Retina (tissue), 1 donor: ENCODE measurements around the gene CLTC.
A peak's percentile ranks its signal among the peaks of the same experiment; 100 is the strongest.

Source experiments
- DNase-seq: peaks from one replicate; pipeline ENCODE4 v3.0.0-alpha.2; 2016

CLTC gene

DNA sequence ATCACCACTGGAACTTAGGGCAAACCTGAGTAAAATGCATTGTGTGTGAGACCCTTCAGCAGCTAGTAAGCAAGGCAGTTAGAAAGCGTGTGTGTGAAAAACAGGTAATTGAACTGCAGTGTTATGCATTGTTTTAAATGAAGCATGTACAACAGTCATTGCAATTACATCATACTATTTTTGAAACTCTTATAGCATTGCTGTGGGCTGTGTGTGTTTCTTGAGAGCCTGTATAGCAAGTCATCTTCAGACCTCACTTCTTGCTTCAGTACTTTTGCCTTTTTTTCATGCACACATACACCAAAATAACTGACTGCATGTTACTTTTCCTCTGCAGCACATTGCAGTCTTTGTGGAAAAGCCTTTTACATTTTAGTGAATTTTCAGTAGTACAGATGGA lies 68.3 kb downstream of the CLTC start:
- no peak for DNase-seq

DNA sequence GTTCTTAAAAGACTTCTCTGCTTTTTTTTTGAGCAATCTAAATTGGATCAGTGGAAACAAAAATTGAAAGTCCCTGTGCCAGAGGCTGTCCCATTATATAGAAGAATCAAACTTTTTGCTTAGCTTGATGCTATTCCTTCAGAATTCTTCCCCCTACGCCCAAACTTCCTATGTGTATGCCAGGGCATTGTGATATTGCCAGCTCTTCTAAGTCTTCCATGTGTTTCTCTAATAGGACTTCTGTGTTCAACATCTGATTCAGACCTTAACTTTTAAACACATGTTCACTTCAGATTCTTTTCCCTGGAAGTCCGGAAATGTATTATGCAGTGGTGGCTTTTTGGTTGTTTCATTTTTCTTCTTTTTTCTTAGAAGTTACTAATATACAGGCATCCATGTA lies 68.8 kb downstream of the CLTC start:
- no peak for DNase-seq

DNA sequence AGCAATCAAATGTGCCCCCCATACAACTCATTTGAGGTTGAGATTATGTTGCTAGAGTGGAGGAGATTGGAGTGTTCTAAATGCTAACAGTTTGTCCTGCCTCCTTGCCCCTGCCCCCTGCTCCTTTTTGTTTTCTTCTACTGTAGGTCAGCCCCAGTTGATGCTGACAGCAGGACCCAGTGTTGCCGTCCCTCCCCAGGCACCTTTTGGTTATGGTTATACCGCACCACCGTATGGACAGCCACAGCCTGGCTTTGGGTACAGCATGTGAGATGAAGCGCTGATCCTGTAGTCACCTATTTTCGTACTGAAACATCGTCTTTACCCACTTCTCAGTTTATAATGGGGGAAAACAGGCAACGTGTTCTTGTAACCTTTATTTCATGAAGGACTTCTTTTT lies 73.9 kb downstream of the CLTC start:
- no peak for DNase-seq

DNA sequence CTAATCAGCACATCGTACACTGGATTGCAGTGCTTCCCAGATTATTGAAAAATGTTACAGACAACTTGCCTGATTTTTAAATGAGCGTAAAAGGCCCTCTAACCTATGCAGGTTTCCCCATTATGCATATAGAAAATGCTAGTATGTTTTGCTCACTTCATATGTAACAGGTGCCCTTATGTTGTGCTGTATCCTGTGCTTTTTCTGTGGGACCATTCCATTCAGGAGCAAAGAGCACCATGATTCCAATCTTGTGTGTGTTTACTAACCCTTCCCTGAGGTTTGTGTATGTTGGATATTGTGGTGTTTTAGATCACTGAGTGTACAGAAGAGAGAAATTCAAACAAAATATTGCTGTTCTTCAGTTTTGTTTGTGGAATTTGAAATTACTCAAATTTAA lies 74.6 kb downstream of the CLTC start:
- no peak for DNase-seq

DNA sequence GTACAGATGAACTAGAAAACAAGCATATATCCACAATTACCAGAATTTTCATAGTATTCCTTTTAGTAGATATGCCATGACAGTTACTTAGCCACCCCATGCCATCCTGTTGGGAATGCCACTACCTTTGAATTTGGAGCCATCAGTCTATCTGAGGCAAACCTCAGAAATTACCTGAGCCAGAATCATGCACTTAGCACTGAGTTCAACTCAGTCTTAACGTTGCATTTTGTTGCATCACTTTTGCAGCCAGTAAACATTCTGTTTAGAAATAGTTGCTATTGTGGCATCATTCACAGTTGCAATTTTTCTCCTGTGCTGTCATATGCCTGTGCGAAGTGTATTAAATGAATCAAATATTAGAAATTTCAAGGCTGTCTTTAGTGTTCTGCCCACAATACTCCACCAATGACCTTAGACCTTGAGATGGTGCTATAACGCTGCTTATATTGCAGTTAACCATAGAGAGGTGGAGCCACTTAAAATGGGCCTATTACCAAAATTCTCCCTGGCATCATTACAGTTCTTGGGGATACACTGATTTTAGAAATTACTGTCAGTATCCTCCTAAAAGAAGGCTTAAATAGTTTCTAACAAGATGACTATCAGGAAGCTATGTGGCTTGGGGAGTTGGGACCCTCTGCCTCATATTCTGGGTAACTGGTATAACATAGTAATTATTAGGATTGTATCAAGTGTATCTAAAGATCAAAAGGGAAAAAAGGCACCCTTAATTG lies 76.4 kb downstream of the CLTC start:
- DNase-seq = no peak

DNA sequence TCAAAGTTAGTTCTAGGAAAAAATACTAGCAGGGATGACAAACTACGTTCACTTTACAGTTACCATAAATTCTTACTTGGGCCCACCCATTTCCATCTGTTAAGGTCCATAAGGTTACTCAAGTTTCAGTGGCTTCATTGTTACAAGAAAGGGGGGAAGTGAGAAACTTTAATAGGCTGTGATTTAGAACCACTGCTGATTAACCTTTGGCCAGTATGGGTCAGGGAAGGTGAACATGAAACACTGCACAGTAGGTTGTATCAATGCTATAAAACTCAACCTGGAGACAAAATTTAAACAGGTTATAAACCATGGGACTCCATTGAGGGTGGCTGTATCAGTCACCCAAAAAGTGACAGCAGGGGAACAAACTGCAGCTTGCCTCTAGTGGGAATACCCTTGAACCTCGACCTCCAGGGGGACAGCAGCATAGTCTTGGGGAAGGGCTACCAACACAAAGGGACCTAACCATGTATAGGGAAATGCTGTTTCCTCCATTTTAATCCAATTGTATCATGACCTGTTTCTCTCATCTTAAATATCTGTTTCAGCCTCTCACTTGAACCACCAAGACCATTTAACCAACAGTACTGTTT lies 77.1 kb downstream of the CLTC start:
- no peak for DNase-seq

DNA sequence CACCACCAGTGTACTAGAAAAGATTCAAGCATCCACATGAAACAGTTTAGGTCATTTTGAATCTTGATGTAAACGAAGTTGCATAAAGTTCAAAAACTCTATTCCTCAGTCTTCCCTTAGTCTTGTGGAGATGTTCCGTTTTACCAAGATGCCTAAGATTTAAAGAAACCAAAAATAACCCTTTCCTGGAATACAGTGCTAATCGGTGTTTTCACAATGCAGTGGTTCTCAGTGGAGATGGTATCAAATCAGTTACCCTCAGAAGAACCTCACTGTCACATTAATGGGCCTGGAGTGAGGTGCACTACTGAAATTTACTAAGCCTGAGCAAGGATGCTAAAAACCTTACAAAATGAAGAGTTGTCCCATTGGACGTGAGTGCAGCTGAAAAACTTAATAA lies 78.4 kb downstream of the CLTC start:
- DNase-seq = no peak

DNA sequence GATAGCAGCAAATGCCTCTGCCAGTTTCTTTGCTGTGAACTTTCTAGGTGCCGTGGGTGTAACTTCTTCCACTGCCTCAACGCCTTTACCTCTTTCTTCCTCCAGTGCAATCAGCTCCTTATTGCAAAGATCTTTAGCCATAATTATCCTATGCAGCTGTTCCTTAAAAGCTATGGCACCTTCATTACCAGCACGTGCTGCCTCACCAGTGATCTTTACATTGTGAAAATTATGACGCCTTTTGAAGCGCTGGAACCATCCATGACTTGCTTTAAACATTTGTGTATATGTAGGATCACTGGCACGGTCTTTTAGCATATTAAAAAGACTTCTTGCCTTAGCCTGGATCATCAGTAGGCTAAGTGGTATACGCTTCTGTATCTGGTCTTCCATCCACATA lies 79.5 kb downstream of the CLTC start:
- no peak for DNase-seq

DNA sequence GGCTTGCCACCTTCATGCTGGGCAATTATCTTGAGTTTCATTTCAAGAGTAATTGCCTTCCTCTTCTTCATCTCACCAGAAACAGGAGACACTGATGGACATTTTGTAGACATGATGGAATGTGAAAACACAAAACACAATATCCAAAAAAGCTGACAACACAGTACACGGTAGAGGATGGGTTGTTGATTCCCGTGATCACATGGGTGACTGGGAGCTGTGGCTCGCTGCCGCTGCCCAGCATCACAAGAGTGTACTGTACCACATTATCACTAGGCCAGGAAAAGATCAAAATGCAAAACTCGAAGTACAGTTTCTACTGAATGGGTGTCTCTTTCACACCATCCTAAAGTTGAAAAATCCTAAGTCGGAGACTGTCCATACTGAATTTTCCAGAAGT lies 80.1 kb downstream of the CLTC start:
- DNase-seq = no peak

DNA sequence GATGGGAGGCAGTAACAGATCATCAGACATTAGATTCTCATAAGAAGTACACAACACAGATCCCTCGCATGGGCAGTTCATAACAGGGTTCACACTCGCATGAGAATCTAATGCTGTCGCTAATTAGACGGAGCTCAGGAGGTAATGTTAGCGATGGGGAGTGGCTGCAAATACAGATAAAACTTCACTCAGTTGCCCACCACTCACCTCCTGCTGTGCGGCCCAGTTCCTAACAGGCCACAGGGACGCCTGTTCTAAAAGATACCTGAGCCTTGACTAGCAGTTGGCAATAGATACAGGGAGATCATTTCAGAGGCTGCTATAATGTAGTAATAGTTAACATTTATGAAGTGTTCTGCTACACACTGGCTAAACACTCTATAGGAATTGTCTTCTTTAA lies 82.6 kb downstream of the CLTC start:
- no peak for DNase-seq

DNA sequence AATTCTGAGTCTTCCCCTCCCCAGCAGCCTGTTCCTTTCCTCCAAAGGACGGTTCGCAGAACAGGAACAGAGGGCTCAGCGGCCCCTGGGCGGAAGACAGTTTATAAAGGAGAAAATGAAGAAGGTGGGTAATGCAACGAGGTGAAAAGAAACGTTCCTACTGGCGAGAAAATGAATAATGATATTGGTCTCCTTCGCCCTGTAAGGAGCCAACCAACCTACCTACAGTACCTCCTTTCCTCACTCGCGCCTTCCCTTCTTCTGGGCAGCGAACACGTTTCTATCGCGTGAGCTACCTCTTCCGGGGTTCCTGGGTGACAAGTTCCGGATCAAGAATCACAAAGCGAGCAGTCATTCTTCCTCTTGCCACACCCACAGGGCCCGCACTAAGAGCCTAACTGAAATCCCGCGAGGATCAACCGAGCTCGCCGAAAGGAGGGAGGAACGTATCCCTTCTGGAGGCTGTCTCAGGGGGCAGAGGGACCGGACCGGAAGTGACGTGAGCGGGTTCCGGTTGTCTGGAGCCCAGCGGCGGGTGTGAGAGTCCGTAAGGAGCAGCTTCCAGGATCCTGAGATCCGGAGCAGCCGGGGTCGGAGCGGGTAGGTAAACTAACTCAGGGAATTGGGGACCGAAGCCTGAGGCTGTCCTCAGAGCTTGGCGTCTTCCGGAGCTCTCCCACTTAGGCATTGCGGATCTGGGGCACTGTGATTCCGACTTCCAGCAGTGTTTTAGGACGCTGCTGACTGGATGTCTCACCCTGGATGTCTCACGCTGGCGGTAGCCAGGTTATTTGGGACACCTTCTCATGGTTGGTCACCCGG lies 87.7 kb downstream of the CLTC start, which contains the start of the genes PTRH2 and VMP1:
Gene PTRH2, minus strand, starts transcription at position 282 of the 822 bp plus-strand sequence. CDS start 9,452 bp downstream, outside the sequence.
Gene VMP1, plus strand, starts transcription at position 506 of the 822 bp plus-strand sequence. CDS start 23,793 bp downstream, outside the sequence.
- DNase-seq = peak; percentile 97

DNA sequence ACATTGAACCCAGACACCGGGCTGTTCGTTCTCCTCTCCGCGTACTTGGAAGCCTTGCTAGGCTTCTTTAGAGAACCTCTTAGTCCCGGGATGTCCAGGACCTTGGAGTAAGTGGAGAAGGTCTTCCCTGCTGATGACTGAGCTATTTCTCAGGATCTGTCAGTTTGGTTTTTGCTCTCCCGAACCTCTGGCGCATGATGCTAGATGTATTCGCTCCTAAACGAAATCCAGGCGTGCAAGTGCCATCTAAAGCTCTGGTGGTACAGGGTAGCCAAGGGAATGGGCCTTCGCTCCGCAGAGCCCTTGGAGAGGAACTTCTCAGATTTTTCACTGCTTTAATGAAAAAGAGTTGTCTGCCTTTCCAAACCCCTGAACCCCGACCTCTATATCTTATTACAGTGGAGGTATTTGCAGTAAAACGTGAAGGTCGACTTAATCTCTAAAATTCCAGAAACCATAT lies 88.3 kb downstream of the CLTC start:
- no peak for DNase-seq

DNA sequence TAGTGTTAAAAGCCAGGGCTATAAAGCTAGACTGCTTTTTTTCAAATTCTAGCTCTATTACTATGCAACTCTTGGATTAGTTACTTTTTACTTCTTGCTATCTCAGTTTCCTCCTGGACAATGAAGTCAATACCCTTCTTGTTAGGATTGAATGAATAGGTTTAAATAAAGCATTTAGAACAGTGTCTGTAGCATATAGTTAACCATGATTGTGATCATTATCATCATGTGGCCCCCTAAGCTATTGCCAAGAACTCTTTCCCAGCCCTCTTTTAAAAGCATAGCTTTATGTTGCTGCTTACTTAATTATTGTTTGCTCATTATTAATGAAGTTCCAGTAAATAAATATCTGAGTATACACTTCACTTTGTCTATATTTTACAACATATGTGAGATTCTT lies 92.2 kb downstream of the CLTC start:
- no peak for DNase-seq

DNA sequence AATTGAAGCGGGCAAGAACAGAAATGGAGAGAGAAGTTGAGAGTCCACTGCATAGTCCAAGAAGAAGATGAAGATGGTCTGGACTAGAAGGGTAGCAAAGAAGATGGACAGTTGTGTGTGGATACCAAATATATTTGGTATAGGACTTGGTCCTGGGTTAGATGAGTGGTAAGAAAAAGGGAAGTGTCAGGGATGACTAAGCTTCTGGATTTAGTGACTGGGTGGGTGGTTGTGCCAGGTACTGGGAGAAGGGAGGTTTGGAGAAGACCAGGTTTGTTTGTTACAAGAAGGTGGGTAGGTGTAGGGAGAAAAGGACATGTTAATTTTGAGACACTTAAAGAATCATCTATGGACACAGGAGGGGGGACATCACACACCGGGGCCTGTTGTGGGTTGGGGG lies 93.2 kb downstream of the CLTC start:
- DNase-seq = no peak

DNA sequence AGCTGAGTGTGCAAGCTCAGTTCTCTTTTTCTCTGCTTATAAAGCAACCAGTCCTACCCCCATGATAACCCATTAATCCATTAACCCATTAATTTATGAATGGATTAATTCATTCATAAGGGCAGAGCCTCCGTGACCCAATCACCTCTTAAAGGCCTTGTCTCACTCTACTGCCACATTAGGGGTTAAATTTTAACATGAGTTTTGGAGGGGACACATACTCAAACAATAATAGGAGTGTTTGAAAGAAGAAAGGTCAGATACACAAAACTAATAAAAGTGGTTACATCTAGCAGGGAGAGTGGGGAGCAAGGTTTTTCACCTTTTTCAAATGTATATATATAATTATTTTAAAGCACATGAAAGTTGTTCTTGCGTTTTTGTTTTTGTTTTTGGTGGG lies 94.6 kb downstream of the CLTC start:
- DNase-seq = no peak

DNA sequence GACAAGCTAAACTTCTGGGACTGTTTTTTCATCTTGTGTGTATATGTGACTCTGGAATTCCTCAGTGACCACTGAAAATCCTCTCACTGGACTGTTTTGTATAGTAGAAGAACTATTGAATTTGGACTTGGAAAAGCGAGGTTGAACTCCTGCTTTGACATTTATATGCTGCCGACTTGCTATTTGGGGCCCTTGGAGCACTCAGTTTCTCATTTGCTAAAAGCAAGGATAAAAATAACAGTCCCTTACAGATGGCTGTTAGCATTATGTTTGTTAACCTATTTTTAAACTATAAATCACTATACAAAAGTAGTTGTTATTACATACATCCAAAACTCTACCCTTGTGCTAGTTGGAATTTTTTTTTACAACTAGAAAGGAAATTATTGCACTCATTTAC lies 96.7 kb downstream of the CLTC start:
- DNase-seq = no peak

DNA sequence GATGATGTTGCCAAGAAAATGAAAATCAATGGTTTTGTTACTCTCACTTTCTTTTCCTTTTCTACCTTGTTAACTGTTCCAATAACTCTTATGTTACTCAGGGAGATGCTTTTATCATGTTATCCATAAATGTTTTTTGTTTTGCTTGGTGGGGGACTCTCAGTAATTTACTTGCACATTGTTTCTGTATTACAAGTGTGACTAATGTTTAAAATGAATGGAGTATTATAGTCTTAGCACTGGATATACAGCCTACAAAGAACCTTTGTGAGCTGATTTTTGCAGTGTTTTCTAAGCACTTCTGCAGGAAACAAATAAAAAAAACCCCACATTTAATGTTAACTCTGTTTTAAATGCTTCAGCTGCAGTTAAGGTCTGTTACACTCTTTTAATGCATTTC lies 99.8 kb downstream of the CLTC start:
- no peak for DNase-seq

DNA sequence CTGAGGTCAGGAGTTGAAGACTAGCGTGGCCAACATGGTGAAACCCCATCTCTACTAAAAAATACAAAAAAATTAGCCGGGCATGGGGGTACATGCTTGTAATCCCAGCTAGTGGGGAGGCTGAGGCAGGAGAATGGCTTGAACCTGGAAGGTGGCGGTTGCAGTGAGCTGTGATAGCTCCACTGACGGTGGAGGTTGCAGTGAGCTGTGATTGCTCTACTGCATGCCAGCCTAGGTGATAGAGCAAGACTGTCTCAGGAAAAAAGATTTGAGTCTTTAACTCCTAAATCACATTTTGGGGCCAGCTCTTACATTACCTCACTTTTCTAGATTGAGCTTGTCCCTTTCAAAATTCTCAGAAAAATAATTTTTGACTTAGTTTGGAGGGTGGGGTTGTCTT lies 102.9 kb downstream of the CLTC start:
- DNase-seq = no peak

DNA sequence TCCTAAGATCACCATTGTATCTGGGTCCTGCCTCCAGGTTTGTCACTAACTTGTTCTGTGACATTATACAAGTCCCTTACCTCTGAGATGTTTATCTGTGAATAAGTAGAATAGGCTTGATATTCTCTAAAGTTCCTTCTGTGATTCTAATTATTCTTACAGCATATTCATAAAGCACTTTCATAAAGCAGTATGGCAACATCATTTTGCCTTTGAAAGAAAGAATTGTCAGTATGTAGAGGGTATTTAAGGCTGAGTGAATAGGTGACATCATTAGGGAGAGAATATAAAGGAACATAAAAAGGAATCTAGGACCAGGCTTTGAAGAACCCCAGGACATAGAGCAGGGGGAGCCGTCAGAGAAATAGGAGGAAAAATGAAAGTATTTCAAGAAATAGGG lies 103.3 kb downstream of the CLTC start:
- DNase-seq = no peak

DNA sequence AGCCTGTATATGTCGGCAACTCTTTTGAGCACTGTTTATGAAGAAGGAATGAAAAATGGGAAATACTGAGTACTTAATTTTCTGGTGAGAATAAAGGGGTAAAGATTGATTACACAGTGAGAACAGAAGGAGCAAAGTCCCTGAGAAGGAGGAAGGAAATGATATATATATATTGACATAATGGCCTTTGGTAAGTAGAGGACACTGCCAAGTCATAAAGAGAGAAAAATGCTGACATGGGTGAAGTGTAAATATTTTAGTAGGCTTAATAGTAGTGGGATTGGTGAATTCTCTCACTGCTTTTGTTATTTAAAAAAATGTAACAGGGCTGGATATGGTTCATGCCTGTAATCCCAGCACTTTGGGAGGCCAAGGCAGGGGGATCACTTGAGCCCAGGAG lies 103.9 kb downstream of the CLTC start:
- DNase-seq = no peak

DNA sequence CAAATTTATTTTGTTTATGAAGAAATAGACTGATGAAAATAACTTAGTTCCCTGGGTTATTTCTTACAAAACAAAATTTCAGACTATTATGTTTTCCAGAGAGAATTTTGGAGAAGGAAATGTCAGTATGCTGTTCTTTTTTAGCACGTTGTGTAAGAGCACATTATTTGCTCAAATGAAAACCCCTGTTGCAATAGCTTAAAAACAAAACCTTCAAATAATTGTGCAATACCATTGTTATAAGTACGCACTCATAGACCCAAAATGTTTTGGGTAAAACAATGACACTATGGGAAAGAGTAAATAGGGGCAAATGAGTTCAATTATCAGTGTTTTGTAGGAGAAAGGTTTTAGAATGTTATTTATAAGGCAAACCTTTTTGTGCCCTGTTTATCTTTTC lies 106.0 kb downstream of the CLTC start:
- DNase-seq = no peak

DNA sequence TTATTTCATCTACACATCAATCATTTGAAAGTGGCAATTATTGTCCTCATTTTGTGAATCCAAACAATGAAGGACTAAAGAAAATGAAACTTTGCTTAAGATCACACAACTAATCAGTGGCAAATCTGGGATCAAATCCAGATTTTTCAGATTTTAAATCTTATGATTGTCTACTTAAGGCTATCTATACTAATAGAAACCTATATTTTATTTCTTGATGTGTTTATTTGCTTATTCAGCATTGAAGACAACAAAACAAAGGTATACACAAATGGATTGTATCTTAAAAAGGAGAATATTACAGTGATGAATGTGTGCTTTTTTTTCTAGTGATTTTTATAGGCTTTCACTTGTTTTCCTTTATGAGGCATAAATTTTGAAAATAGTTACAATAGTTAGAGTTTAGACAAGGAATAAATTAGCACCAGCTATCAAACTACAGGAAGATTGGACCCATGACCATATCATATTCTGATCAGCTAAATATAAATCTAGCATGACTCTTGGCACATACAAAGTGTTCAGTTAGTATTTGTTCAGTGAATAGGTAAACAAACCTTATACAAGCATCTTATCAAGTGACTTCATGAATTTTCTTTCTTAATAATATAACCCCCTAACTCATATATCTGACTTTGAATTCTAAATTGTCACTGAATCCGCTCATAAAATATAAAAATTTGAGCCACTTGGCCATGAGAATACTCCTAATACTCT lies 108.3 kb downstream of the CLTC start:
- no peak for DNase-seq

DNA sequence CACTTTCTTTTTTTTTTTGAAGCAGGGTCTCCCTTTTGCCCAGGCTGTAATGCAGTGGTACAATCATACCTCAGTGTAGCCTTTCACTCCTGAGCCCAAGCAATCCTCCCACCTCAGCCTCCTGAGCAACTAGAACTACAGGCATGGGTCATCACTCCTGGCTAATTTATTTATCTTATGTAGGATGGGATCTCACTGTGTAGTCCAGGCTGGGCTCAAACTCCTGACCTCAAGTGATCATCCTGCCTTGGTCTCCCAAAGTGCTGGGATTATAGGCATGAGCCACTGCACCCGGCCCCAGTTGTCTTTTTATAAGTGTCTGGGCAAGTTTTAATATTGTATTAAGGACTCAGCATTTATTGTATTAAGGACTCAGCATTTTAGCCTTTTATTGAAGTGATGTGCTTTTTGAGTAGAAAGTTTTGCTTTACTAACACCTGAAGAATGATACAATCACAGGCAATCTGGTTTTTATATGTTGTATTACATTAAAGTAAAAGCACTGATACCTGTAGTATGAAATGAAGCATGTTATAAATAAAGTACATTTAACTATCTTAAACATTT lies 110.7 kb downstream of the CLTC start:
- DNase-seq = no peak
